HG02840 (cell line): ENCODE data around the gene CHCHD4.

Experiments
- ATAC-seq: cut with Tn5 transposase; IDR thresholded peaks from one replicate; pipeline ENCODE4 v1.9.1; 2021; ENCODE audit warnings: mild to moderate bottlenecking, moderate library complexity, moderate number of reproducible peaks; ENCODE audit not compliant: unreplicated experiment, low FRiP score

CHCHD4 gene

DNA sequence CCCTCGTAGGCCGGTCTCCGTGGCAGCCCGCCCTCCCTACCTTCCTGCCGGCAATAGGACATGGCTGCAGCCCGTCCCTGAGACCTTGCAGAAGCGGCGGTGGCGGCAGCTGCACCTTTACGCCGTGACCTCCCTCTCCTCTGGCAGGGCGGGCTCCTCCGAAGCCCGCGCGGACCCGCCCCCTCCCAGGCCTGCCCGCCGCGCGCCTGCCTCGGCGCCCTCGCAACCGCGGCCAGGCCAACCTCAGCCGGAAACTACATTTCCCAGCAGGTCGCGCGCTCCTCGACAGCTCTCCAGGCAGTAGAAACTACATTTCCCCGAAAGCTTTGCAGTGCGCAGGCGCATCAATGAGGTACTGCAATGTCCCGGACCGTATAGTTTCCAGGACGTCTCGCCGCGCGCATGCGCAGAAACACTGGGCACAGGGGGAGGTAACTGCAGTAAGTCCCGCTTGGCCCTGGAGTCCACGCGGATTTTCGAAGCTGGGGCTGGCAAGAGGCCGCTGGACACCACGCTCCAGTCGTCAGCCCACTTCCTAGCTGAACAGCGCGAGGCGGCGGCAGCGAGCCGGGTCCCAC, at the start of gene CHCHD4, which contains the start of gene TMEM43:
Gene CHCHD4, minus strand, starts transcription at position 256 of the 578 bp plus-strand sequence. Its CDS starts 194 bp downstream, at position 62.
Gene TMEM43, plus strand, starts transcription at position 438 of the 578 bp plus-strand sequence. CDS start 142 bp downstream, outside the sequence.
- ATAC-seq: peak; percentile 89

- ATAC-seq: no peak
Measured at GRCh38 chr3:14172496-14172895, 47.8 kb upstream of the CHCHD4 start.

- no peak for ATAC-seq
Measured at GRCh38 chr3:14170531-14171159, 46.0 kb upstream of the CHCHD4 start.

DNA sequence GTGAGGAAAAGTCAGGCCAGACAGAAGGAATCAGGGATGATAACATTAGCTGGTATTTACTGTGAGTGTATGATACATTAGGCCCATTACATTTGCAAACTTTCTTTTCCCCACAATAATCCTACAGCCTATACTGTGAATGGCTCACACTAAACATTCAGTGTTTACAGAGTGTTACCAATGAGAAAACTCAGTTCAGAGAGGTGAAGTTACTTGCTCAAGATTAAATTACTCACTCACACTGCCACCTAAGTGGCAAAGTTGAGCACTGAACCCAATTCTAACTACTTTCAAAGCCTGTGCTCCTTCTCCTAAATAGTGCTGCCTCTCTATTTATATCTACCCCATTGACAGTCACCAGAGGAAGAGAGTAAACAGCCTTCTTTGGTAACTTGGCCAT, 45.2 kb upstream of the CHCHD4 start:
- no peak for ATAC-seq

- ATAC-seq: no peak
Measured at GRCh38 chr3:14169435-14169834, 44.8 kb upstream of the CHCHD4 start.

DNA sequence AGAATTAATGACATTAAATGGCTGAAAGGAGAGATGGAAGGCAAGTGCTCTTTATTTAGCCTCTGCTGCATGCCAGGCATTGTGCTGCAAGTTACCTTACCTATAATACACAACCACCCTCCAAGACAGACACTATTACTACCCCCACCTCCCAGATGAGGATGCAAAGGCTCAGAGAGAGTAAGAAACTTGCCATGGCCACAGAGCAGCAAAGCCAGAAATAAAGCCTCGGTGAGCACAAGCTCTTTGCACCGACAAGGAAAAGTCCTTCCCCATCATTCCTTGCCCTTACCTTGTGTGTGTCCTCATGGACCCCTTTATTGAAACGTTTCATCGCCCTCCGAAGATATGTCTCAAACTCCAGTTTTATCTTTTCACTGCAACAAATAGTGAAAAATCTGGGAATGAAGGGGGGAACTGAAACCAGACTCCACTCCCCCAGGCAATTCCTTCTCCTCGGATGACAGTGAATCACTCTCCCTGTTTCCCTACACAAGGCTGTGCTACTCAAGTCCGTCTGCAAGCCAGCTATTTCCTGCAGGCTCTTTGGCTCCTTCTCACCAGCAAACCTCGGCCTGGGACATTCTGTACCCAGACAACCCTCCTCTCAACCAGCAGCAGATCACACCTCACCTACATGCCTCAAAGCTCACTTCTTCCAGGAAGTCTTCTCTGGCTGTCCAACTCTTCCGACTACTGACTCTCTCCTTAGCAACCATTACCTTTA, 42.4 kb upstream of the CHCHD4 start:
- no peak for ATAC-seq

- no peak for ATAC-seq
Measured at GRCh38 chr3:14162178-14162577, 37.5 kb upstream of the CHCHD4 start.

DNA sequence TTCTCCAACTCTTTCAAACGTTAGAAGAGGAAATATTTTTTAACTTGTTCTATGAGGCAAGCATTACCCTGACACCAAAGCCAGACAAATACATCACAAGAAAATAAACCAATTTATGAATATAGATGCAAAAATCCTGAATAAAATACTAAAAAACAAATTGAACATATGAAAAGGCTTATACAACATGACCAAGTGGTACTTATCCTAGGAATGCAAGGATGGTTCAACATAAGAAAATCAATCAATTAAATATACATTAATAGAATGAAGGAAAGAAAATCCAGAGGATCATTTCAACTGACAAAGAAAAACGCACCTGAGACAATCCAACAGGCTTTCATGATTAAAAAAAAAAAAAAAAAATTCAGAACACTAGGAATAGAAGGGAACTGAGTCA, 36.6 kb upstream of the CHCHD4 start:
- ATAC-seq: no peak

GRCh38 chr3:14159426-14159825, 34.8 kb upstream of the CHCHD4 start:
- ATAC-seq: no peak

DNA sequence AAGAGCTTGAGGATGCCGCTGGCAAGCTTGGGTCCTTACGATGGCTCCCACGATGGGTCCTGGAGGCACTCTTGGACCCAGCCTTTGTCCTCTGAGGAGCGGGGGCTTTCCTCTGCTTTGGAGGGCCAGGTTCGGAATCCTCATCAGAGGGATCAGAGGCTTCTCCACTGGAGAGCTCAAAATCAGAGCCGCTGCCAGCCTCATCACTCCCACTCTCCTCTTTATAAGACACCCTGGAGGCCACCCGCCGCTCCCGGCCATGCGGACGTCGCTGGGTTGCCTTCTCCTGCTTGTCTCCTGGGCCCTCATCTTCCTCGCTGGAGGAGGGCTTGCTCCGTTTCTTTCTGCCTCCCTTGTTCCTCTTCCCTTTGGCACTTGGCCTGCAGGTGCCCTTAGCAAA, 33.7 kb upstream of the CHCHD4 start:
- ATAC-seq: no peak

- no peak for ATAC-seq
Measured at GRCh38 chr3:14157951-14158350, 33.3 kb upstream of the CHCHD4 start.

- no peak for ATAC-seq
Measured at GRCh38 chr3:14156843-14157561, 32.3 kb upstream of the CHCHD4 start.

- ATAC-seq: no peak
Measured at GRCh38 chr3:14156201-14156600, 31.5 kb upstream of the CHCHD4 start.

GRCh38 chr3:14154895-14155440, 30.3 kb upstream of the CHCHD4 start:
- no peak for ATAC-seq

GRCh38 chr3:14154276-14154675, 29.6 kb upstream of the CHCHD4 start:
- ATAC-seq: no peak

- ATAC-seq: no peak
Measured at GRCh38 chr3:14153663-14154062, 29.0 kb upstream of the CHCHD4 start.

DNA sequence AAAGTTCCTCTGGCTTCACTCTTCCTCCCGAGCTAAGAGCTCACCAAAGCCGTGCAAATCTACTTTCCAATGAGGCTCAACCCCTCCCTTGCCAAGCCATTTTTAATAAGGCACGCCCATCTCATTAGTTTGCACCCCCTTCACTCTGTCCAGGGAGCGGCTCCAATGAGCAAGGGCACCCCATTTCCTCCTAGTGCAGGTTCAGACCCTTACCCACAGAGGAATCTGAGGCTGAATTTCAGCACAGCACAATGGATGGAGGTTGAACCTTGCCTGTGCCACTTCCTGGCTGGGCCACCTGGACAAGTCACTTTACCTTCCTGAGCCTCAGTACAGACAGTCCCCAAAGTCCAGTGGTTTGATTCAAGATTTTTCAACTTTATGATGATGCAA, 28.3 kb upstream of the CHCHD4 start:
- no peak for ATAC-seq

DNA sequence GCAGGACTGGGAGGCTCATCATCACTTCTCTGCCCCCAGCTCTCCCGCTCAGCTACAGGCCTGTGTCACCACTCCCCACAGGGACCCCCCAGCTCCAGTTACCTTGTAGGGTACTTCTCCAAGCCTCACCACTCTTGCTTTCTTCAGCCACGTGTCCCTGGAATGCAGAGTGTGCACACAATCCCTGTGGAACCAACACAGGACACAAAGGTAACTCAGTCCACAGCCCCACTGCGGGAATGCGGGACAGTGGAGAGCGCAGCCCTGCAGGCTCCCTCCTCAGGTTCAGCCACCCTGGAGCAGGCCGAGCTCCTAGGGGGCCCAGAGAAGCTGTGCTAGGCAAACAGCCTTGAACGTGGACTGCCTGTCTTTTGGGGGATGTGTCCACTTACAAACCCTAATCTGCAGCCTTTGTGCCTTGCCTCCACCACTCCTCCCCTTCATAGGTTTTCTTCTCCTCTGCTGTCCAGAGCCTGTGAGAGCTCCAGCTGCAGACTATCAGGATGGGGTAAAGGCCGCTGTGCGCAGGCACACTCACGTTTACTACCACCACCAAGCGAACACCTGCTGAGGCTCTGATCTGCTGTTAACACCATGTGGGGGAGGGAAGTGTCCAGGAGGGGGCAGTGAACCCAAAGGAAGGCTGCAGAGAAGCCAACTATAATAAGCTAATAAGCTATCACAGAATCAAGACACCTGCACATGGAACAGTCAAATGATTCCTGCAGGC, 27.7 kb upstream of the CHCHD4 start:
- no peak for ATAC-seq

- ATAC-seq: no peak
Measured at GRCh38 chr3:14151471-14152083, 26.9 kb upstream of the CHCHD4 start.
